NCI-H526 treated with DMSO at 0.1 percent for 48 hours (cell line): ENCODE data around the gene USPL1.
"Not testable (repeated sequence)": the region's sequence is repeated elsewhere in the genome, so short reads cannot be mapped to it uniquely, and the experiment has no call there.

Experiments
- DNase-seq: peaks from one replicate; lab custom pipeline; 2025; lab: John Stamatoyannopoulos, UW

The USPL1 gene

GRCh38 chr13:30615866-30616541 is 1.7 kb upstream of the USPL1 start:
- DNase-seq = peak; percentile 65

- peak; percentile 90 for DNase-seq
Measured at GRCh38 chr13:30616927-30617314, 799 bp upstream of the USPL1 start.

DNA sequence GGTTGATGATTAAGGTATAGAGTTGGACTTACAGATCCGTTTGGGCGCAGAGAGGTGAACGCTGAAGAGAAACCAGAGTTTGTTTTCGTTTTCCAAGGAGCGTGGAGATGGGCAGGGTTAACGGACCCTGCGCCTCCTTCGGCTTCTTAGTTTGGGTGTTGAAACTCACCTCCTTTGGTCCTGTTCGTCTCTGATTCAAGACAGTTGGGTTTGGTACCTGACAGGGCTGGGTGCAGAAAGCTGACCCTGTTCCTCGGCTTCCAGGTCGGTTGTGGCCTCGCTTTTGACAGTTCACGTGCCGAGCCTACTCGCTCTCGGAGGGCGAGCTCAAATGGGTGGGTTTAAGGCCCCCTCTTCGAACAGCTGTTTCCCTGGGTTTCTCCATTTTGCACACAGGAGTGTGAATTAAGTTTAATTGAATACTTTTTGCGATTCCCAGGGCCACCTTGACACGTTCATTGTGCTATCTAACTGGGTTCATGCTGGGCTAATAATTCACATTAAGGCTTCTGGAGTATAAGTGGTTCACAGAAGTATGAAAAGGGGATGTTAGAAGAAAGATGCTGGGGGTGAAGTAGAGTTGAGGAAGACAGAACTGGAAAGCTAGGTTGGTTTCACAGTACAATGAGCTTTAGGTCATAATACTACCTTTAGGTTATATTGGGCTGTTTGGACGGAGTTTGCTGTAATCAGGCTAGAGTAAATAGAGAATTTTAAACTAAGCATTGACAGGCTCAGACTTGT is 638 bp downstream of the USPL1 start:
- DNase-seq = peak; percentile 83

GRCh38 chr13:30618930-30619279 is 1.2 kb downstream of the USPL1 start:
- DNase-seq = no peak

DNA sequence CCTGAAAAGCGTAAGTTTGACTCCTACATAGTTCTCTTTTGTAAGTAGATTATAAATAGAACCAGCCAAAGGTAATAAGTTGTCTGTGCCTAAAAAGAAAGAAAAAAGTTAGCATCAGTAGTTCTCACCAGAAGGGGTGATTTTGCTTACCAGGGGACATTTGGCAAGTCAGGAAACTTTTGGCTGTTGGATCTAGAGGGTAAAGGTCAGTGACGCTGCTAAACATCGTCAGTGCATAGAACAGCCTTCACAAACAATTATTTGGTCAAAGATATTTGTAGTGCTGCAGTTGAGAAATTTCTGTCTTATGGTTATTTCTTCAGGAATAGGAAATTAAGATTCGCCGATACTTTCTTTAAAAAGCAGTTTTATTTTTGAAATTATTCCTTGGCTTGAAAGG is 2.0 kb downstream of the USPL1 start:
- DNase-seq = no peak

DNA sequence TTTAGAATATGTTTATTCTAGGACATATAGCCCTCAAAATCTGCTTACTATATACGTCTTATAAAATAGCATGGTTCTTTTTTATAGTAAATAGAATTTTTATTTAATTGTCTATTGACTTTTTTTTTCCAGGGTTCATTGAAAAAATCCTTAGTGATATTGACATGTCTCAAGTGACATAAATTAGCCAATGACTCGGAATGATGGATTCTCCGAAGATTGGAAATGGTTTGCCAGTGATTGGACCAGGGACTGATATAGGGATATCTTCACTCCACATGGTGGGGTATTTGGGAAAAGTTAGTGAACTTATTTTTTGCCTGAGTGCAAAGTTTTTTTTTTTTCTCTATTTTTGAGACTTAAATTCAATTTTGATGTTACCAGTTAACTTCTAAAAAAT is 3.2 kb downstream of the USPL1 start:
- DNase-seq = no peak

GRCh38 chr13:30622551-30622950 is 4.8 kb downstream of the USPL1 start:
- DNase-seq = no peak

DNA sequence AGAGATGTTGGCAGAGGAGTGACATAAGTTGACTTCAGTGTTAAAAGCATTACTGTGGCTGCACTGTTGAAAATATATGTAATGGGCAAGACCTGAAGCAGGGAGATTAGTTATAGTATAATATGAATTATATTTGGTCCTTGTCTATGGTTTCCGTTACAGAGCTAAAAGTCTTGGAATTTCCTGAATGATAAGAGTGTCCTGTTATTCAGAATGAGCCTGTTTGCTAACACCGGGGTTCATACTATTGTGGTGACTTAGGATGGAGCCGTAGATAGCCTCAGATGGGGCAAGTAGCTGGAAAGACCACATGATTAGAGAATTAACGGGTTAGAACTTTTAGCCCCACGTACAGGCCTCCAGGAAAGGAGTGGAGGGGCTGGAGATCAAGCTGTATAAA is 5.7 kb downstream of the USPL1 start:
- no peak for DNase-seq

DNA sequence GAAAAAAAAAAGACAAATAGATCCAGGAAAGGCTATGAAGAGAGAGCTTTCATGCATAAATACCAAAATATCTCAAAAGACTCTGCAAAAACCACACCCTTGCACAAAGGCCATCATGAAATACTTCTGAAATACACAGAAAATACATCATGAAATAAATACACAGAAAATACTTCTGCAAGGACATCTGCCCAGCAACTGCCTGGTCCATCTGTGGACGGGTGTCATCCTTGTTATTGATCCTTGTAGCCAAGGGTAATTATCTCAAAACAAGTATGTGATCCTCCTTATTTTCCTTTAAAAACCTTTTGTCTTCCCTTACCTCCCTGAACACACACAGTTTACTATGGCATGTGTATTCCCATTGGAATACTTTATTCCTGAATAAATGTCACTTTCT is 6.9 kb downstream of the USPL1 start:
- no peak for DNase-seq

DNA sequence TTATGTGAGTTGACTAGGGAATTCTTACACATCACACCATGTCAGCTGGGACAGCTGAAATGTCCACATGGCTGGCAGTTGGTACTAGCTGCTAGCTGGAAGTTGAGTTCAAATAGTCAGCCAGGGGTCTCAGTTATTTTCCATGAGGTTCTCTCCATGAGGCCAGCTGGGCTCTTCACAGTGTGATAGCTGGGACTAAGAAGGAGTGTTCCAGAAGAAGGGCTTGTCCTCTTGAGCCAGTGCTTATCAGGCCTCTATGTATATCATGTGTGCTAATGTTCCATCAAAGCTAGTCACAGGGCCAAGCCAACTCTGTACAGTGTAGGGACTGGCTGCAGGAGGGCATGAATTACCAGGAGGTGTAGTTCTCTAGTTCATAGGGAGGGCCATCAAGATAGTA is 11.8 kb downstream of the USPL1 start:
- no peak for DNase-seq

DNA sequence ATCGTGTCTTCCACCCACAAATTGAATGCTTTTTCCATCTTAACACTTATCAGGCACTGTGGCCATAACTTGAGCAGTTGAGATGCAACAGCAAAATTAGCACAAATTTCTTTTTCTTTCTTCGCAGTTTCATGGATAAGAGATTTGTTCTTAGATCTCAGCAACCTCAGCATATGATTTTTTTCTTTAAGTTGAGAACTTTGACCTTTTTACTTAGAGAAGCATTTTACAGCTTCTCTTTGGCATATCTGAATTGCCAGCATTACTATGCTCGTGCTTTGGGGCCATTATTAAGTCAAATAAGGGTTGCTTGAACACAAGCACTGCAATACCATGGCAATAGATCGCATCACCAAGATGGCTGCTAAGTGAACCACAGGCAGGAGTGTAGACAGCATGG is 16.1 kb downstream of the USPL1 start:
- no peak for DNase-seq

- no peak for DNase-seq
Measured at GRCh38 chr13:30634838-30635237, 17.1 kb downstream of the USPL1 start.

DNA sequence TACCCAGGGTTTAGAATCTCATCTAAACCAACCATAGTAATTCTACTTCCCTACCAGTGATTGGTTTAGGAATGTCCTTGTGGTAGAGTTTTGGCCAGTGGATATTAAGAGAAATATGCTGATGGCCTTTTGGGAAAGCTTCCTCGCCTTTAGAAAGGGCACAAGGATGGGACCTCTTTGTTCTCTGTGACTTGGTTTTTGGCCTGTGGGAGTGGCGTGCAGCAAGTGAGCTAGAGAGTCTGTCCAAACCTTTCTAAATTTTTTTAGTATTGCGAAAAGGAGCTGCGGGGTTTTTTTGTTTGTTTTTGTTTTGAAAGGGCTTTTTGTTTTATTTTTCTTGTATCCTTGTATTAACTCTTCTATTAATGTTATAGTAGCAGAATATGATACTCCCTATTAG is 20.6 kb downstream of the USPL1 start:
- no peak for DNase-seq

GRCh38 chr13:30639671-30640070 is 22.0 kb downstream of the USPL1 start:
- DNase-seq = no peak

DNA sequence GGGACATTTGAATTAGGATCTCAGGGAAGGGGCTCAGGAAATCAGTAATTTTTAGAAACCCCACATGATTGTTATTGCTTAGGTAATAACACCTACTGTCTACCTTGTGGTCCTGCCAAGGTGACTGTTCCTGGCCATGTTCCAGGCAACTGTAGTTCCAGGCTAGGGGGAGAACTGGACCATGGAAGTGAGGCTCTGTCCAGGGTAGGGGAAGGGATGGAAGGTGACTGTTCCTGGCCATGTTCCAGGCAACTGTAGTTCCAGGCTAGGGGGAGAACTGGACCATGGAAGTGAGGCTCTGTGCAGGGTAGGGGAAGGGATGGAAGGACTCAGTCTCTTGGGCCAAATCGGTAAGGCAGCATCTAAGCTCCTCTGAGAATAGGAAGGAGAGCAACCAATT is 23.5 kb downstream of the USPL1 start:
- not testable (repeated sequence) for DNase-seq

GRCh38 chr13:30645629-30646028 is 27.9 kb downstream of the USPL1 start:
- DNase-seq = no peak

DNA sequence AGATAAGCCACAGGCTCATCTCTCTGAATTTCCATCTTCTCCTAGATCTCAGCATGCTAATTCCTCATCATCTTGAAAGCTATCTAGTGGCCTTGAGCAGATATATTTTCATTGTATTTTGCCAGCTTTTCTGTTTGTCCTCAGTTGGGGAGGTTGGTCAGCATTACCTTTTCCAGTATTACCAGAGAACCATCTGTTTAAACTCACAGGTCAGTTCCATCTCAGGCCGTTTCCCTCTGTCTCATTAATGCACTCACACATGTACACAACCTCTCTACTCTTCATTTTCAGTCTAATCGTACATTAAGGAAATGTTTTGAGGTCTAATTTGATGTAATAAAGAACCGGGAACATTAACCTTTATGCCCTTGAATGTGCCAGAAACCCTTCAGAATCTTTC is 29.7 kb downstream of the USPL1 start:
- no peak for DNase-seq

DNA sequence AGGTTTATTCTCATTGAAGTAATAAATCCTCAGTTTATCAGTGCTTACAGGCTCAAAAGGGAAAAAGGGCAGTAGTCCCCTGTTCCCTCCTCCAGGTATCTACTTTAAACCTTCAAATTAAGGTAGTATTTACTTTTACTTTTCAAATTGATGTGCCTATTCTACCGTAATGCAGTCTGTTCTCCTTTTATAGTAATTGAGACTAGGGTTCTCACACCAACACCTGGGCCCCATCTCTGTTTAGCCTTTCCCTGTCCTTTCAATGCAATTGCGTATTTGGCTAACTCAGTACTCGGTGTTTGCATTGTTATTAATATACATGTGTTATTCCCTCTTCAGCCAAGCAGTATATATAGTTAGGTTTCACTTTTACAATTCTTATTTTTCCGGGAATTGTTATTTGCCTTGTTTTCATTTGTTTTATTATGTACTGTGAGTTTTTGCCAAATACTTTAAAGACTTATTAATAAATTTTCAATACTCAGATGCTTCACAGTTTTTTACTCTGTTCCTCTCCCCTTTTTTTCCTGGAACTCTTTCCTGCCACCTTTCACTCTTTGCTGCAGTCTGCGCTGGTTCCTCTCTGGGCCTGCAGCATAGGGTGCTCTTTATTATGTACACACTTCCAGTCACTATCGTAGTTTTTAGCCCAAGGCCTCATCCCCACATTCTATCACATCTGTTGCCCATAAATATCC is 30.3 kb downstream of the USPL1 start:
- no peak for DNase-seq

GRCh38 chr13:30648522-30649012 is 30.8 kb downstream of the USPL1 start:
- DNase-seq = no peak

- not testable (repeated sequence) for DNase-seq
Measured at GRCh38 chr13:30651648-30652047, 33.9 kb downstream of the USPL1 start.

GRCh38 chr13:30652746-30653386 is 35.1 kb downstream of the USPL1 start:
- no peak for DNase-seq

DNA sequence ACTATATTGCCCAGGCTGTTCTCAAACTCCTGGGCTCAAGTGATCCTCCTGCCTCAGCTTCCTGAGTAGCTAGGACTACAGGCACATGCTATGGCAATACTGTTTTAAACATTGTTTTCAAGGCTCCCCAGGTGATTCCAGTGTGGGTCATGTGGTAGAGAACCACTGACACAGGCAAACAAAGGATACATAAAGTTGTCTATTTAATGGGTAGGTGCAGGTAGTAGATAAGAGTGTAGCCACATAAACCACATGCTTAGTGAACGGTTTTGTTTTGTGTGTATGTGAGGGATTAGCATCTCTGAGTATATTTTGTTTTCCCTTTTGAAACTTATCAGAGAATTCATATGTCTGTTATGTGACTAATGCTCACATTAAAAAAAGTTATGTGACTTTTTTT is 36.7 kb downstream of the USPL1 start:
- no peak for DNase-seq

DNA sequence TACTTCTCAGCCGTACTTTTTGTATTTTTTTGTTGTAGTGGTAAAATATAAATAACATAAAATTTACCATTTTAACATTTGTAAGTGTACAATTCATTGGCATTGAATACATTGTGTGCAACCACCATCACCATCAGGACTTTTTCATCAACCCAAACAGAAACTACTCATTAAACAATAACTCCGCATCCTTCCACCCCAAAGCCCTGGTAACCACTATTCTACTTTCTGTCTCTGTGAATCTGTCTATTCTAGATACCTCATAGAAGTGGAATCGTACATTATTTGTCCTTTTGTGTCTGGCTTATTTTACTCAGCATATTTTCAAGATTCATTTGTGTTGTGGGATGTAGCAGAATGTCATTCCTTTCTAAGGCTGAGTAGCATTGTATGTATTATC is 38.5 kb downstream of the USPL1 start:
- DNase-seq = no peak
